OCI-LY1 (cell line): ENCODE data around the gene RWDD3.

Experiments
- EZH2 ChIP-seq: fragments of 200-600 bp; sonication (generic), shearing (Covaris generic); IDR thresholded peaks from 2 replicates; pipeline ENCODE4 v1.8.0; 2017; ENCODE audit warnings: borderline replicate concordance, mixed run types, mild to moderate bottlenecking, antibody characterized with exemption, low read length, moderate library complexity, mixed read lengths
- TF ChIP-seq, protein P1 (sequence below): fragments of 200-600 bp; sonication (generic), shearing (Covaris generic); IDR thresholded peaks from 2 replicates; pipeline ENCODE4 v1.5.1; 2017; ENCODE audit warnings: mild to moderate bottlenecking, antibody characterized with exemption, low read length, moderate library complexity, mixed read lengths

DNA sequence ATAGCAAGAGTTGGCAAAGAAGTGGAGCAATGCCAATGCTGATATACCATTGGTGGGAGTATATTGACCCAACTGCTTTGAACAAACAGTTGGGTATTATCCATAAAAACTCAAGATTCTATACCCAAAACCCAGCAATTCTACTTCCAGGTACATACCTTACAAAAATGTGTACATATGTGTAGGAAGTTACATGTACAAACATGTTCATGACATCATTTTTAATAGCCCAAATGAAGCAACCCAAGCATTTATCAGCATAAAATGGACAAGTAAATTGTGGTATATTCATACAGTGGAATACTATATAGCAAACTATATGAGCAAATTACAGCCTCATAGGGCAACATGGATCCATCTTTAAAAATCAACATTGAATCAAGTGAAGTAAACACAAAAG lies 20.9 kb downstream of the RWDD3 start:
- TF ChIP-seq, protein P1, sequence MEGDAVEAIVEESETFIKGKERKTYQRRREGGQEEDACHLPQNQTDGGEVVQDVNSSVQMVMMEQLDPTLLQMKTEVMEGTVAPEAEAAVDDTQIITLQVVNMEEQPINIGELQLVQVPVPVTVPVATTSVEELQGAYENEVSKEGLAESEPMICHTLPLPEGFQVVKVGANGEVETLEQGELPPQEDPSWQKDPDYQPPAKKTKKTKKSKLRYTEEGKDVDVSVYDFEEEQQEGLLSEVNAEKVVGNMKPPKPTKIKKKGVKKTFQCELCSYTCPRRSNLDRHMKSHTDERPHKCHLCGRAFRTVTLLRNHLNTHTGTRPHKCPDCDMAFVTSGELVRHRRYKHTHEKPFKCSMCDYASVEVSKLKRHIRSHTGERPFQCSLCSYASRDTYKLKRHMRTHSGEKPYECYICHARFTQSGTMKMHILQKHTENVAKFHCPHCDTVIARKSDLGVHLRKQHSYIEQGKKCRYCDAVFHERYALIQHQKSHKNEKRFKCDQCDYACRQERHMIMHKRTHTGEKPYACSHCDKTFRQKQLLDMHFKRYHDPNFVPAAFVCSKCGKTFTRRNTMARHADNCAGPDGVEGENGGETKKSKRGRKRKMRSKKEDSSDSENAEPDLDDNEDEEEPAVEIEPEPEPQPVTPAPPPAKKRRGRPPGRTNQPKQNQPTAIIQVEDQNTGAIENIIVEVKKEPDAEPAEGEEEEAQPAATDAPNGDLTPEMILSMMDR, result no peak
- no peak for TF ChIP-seq EZH2
